WTC11 (cell line): ENCODE results near the gene EME2. TPM values are rescaled to one million over a fixed set of nuclear protein-coding genes. Genes with fewer than 3 reads are reported as not detected.

Experiments
- AR ChIP-seq: fragments of 250-450 bp; sonication (Bioruptor Pico); IDR thresholded peaks from 2 replicates; pipeline ENCODE4 v1.9.0; 2021; ENCODE audit warnings: mild to moderate bottlenecking
- ATF2 ChIP-seq: sonication (generic); formaldehyde crosslinking; IDR thresholded peaks from 2 replicates; pipeline ENCODE4 v1.8.1; 2022; ENCODE audit warnings: low read depth, missing genetic modification reagents, borderline replicate concordance
- CDX4 ChIP-seq: fragments of 250-450 bp; sonication (Bioruptor Pico); IDR thresholded peaks from 2 replicates; pipeline ENCODE4 v1.9.0; 2021; ENCODE audit warnings: moderate library complexity, mild to moderate bottlenecking, inconsistent platforms, borderline replicate concordance
- CREM ChIP-seq: sonication (generic); formaldehyde crosslinking; IDR thresholded peaks from 2 replicates; pipeline ENCODE4 v1.8.1; 2022; ENCODE audit warnings: mild to moderate bottlenecking, missing genetic modification reagents, moderate library complexity
- ERG ChIP-seq: fragments of 250-450 bp; sonication (Bioruptor Pico); IDR thresholded peaks from 2 replicates; pipeline ENCODE4 v1.8.0; 2021; ENCODE audit warnings: mild to moderate bottlenecking
- FOXP1 ChIP-seq: sonication (generic); formaldehyde crosslinking; IDR thresholded peaks from 2 replicates; pipeline ENCODE4 v1.8.0; 2022; ENCODE audit warnings: missing genetic modification reagents, mild to moderate bottlenecking, moderate library complexity, borderline replicate concordance
- GTF2I ChIP-seq: fragments of 250-450 bp; sonication (Bioruptor Pico); conservative IDR thresholded peaks from 2 replicates; pipeline ENCODE4 v1.4.0; 2021; ENCODE audit warnings: mild to moderate bottlenecking
- HMGA2 ChIP-seq: fragments of 250-450 bp; sonication (Bioruptor Pico); IDR thresholded peaks from 2 replicates; pipeline ENCODE4 v1.4.0; 2021; ENCODE audit warnings: mild to moderate bottlenecking, moderate library complexity
- HMGXB4 ChIP-seq: sonication (generic); formaldehyde crosslinking; IDR thresholded peaks from 2 replicates; pipeline ENCODE4 v1.8.1; 2023; ENCODE audit warnings: mild to moderate bottlenecking, moderate library complexity, missing genetic modification reagents
- MYBL2 ChIP-seq: sonication (generic); formaldehyde crosslinking; IDR thresholded peaks from 2 replicates; pipeline ENCODE4 v1.8.1; 2023; ENCODE audit warnings: mild to moderate bottlenecking, moderate library complexity, missing genetic modification reagents
- NFYB ChIP-seq: sonication (generic); formaldehyde crosslinking; conservative IDR thresholded peaks from 2 replicates; pipeline ENCODE4 v1.8.0; 2022; ENCODE audit warnings: low read depth, missing genetic modification reagents
- RORB ChIP-seq: fragments of 250-450 bp; sonication (Bioruptor Pico); IDR thresholded peaks from 2 replicates; pipeline ENCODE4 v1.9.0; 2021; ENCODE audit warnings: mild to moderate bottlenecking
- STAT6 ChIP-seq: sonication (generic); formaldehyde crosslinking; conservative IDR thresholded peaks from 2 replicates; pipeline ENCODE4 v1.8.1; 2023; ENCODE audit warnings: mild to moderate bottlenecking, low read depth, missing genetic modification reagents, moderate library complexity
- ZBTB43 ChIP-seq: sonication (generic); formaldehyde crosslinking; IDR thresholded peaks from 2 replicates; pipeline ENCODE4 v1.8.1; 2023; ENCODE audit warnings: mild to moderate bottlenecking, missing genetic modification reagents
- ZNF232 ChIP-seq: sonication (generic); formaldehyde crosslinking; IDR thresholded peaks from 2 replicates; pipeline ENCODE4 v1.8.0; 2022; ENCODE audit warnings: mild to moderate bottlenecking, missing genetic modification reagents
- ZNF425 ChIP-seq: fragments of 250-450 bp; sonication (Bioruptor Pico); conservative IDR thresholded peaks from 2 replicates; pipeline ENCODE4 v1.9.0; 2021; ENCODE audit warnings: mild to moderate bottlenecking
- ZNF512 ChIP-seq: sonication (generic); formaldehyde crosslinking; IDR thresholded peaks from 2 replicates; pipeline ENCODE4 v1.8.1; 2022; ENCODE audit warnings: missing genetic modification reagents, borderline replicate concordance
- total RNA-seq: library from RNA; stranded (reverse); gene quantifications from 3 replicates; pipeline ENCODE4 v1.2.3, GENCODE V29; 2021

Gene EME2
- total RNA-seq, 1 experiment from 2014 or later: 23.2 TPM

- TF ChIP-seq ZNF425 (no peak), ZBTB43 (CRISPR knock-in tag) (peak; percentile 70; the same call in 1 of the 2 replicates), ERG (CRISPR knock-in tag) (no peak), HMGA2 (no peak), HMGXB4 (0 out of 2 replicates have a peak, but pooled peaks have one; percentile 62), STAT6 (CRISPR knock-in tag) (no peak), ZNF232 (CRISPR knock-in tag) (peak; percentile 72; the same call in 1 of the 2 replicates), NFYB (peak; percentile 46), GTF2I (CRISPR knock-in tag) (no peak), ZNF512 (CRISPR knock-in tag) (no peak), MYBL2 (CRISPR knock-in tag) (peak; percentile 68; the same call in 1 of the 2 replicates), ATF2 (CRISPR knock-in tag) (0 out of 2 replicates have a peak, but pooled peaks have one; percentile 78), FOXP1 (CRISPR knock-in tag) (peak; percentile 91), CREM (CRISPR knock-in tag) (peak; percentile 20; the same call in 1 of the 2 replicates), CDX4 (no peak), RORB (CRISPR knock-in tag) (no peak), AR (CRISPR knock-in tag) (no peak)
Observed at GRCh38 chr16:1763521-1764511, 8.8 kb upstream of the EME2 start (continued).
